HCEC 1CT (cell line): ENCODE measurements around the gene IQGAP3.
"Not testable (repeated sequence)": the region's sequence is repeated elsewhere in the genome, so short reads cannot be mapped to it uniquely, and the experiment has no call there.

Source experiments
- DNase-seq: peaks from one replicate; pipeline ENCODE4 v3.0.0-alpha.2; 2017

The IQGAP3 gene

DNA sequence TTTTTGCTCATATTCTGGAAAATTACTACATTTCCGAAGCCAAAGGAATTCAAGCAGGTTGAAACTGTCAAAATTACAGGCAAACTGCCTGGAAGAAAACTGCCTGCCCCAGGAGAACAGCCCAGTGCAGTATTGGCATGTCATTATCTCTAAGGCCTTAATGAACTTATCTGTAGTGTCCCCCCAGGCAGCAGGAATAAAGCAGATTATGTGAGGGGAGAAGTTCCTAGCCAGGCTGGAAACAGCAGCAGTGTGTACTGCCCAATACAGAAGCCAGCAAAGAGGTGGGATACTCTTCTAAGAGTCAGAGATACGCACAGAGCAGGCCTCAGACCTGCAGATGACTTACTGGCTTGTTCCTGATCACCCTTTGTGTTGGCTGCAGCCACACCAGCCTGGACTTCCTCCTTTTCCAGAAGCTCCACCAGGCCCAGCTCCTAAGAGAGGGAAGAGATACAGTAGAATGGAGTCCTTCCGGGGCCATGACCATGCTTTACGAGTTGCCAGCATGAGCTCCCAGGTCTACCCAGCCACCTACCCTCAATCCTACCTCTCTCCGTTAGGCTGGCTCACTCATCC is 11.7 kb downstream of the IQGAP3 start:
- no peak for DNase-seq

DNA sequence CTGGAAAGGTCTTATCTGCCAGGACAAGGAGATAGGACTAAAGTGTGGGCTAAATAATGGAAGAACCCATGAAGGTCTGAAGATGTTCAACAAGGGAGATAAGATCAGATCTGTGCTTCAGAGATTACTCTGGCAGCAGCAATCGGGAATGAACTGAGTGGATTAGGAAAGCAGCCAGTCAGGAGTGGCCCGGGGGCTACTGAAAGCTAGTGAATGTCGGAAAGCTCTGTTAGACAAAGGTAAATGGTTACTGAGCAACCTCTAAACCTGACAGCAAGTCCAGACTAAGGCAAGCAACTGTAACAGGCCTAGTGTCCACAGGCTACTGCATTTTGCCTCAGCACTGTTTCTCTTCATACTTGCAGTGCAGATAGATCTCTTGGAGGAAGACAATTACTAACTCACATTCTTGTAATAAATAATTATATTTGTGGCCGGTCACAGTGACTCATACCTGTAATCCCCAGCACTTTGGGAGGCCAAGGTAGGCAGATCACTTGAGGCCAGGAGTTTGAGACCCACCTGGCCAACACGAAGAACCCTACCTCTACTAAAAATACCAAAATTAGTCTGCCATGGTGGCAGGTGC is 12.5 kb downstream of the IQGAP3 start:
- DNase-seq: no peak

DNA sequence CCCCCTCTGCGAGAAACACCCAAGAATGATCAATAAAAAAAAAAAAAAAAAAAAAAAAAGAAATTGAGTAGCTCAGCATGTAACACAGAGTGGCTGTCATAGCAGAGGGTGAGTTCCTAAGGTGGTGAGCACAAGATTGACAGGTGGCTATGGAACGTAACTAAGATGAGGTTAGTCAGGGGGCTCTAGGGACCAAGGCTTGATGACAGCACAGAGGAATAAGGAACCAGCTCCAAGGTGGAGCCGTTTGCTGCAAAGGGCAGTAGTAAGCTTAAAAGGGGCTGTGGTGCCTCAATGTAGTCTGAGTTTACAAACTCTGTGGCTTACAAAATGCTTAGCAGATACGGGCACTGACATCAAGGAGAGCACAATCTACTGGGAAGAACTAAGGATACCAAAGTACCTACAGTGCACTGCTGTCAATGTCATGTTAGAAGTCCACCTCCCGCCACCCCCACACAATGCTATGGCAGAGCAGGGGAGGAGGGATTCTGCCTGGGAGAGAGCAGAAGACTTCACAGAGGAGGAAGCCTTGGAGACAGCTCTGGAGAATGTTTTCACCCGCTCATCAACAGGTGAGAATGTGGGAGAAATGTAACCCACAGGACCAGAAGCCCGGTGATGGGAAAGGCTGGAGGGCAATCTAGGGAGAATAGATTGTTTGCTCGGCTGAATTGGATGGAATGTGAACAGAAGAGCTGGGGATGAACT is 13.1 kb downstream of the IQGAP3 start:
- no peak for DNase-seq

DNA sequence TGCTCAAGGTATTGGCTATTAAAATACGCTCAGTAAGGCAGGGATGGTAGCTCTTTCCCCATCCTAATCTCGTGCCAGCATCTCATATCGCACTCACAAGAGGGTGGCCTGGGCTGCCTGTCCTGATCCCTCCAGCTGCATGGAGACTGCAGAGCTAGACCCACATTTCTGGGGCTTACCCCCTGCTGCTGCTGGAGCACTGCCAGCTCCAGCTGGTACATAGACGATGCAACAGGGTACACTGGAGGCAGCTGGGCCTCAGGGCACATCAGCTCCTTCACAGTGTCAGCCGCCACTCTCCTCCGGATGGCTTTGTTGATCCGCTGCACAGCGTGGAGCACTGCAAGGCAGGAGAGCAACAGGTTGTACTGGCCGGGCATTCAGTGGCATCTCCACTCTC is 16.0 kb downstream of the IQGAP3 start:
- no peak for DNase-seq

DNA sequence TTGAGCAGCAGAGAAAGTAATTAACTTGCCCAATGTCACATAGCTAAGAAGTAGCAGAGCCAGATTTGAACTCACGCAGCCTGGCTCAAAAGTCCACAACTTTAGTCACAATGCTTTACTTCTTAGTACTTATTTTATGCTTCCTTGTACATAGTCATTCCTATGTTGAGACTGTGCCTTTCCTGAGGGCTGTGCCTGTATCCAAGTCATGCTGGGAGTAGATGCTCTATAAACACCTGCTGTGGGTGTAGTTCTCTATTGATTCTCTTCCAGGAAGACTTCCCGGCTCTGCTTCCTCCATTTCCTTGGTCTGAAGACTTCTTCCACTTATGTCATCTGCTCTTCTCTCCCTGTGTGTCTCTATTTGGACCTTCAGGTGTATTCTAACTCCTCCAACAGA is 16.6 kb downstream of the IQGAP3 start:
- DNase-seq: no peak

DNA sequence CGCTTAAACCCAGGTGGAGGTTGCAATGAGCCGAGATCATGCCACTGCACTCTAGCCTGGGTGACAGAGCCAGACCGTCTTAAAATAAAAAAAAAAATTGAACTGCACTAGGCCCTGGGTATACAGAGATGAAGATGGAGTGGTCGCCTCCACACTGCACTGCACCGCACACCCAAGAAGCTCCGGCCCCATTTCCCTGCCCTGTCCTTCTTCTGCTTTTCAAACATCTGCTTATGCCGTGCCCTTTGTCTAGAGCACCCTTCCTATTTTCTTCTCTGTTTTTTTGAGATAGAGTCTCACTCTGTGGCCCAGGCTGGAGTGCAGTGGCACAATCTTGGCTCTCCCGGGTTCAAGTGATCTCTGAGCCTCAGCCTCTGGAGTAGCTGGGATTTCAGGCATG is 17.4 kb downstream of the IQGAP3 start:
- no peak for DNase-seq

DNA sequence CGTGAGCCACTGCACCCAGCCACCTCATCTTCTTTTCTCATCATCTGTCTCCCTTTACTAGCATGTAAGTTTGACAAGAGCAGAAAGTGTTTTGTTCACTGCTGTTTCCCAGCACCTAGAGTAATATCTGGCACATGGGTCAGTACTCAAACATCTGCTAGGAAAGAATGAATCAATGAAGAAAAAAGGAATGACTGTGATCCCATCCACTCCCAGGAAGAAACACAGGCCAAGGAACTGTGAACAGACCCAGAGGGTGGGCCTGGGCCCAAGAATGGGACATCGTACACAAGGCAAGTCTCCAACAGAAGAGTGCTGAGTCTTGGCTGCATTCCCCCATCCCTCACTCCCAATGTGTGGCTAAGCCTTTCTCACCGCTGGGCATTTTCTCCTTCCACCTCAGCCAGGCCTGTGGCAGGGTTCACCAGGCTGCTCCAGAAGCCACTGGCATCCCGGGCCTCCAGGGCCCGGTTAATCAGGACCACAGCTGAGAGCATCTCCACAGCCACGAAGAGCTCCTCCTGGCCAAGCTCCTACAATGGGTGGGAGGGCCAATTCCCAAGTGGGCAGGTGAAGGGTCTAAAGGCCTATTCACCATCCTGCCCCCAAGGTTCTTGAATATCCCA is 18.4 kb downstream of the IQGAP3 start:
- no peak for DNase-seq

DNA sequence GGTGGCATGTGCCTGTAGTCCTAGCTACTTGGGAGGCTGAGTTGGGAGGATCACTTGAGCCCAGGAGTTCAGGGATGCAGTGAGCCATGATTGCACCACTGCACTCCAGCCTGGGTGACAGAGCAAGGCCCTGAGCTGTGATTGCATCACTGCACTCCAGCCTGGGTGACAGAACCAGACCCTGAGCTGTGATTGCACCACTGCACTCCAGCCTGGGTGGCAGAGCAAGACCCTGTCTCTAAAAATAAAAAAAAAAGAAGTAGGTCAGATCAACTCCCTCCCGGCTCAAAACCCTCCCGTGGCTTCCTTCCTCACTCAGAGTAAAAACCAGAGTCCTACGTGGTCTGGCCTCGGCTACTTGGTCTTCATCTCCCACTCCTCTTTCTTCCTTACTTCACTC is 19.4 kb downstream of the IQGAP3 start:
- not testable (repeated sequence) for DNase-seq

DNA sequence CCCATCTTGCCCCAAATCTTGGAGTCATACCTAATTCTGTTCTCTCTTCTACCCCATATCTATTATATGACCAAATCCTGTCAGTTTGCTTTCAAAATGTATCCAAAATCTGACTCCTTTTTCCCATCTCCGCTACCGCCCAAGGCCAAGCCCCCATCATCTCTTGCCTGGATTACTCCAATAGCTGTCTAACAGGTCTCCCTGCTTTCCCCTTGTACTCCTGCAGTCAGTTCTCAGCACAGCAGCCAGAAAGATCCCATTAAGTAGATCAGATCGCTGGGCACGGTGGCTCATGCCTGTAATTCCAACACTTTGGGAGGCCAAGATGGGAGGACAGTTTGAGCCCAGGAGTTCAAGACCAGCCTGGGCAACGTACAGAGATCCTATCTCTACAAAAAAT is 19.8 kb downstream of the IQGAP3 start:
- no peak for DNase-seq

DNA sequence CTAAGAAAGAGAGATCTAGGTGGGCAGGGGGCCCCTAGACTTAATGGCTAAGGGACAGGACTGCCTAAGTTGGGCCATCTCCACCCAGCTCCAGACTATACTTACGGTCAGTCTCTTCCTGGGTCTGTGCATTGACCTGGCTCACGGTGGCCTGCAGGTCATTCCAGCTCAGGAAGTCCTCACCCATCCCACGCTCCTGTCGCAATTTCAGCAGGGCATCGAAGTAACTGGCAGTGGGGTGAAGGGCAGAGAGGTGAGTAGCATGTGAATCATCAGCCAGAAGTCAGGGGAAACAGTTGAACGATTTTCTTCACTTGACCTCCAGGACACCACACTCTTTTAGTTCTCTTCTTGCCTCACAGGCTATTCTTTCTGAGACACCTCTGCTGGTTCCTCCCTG is 20.5 kb downstream of the IQGAP3 start:
- DNase-seq: peak; percentile 74

DNA sequence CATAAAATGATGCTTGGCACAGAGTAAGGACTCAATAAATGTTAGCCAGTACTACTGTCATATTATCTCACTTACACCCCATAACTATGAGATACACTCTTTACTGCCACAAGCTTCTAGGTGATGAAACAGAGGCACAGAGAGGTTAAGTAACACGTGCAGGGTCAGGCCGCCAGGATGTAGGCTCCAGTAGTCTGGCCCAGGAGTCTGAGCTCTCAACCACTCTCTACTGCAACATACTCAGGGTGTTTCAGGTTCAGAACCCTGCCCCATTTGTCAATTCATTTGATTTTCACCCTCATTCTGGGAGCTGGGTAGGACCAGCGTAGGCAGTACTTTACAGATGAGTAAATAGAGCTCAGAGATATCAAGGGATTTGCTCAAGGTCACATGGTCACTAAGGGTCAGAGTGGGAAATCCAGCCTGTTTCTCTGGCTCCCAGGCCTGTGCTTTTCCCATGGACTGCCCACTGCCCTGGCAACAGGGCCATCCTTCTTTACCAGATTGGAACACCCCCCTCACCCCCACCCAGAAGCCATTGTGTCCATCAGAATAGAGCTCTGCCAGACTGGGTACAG is 21.2 kb downstream of the IQGAP3 start:
- DNase-seq: no peak

DNA sequence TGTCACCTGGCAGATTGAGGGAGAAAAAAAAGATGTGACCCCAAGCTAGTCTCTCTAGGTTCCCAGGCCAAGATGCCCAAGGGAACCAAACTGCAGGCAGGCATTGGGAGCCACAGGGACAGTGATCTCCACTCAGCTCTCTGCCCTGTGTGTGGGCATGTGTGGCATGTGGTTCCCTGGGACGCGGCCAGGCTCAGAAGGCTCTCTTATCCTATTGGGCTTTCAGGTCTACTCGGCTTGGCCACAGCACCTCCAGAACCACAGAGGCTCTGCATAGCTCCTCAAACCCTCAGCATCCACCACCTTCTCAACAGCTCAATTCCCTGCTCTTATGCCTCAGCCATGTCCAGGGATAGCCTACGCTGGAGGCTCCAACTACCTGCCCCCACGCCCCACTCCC is 22.0 kb downstream of the IQGAP3 start:
- no peak for DNase-seq

DNA sequence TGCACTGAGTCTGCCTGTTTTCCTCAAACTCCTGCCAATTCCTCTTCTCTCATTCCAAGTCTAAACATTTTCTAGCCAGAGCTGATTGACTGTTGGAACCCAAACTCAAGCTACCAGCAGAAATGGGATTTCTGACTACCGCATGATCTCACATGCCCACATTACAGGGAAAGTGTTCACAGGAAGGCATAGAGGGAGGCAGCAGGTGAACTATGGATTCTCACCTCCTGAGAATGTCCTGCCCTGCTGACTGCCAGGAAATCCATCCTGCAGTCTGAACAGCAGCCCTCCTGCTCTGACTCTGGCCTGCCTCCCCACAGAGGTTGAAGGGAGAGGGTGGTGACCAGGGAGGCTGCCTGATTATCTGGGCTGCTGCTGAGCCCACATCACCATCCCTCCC is 22.5 kb downstream of the IQGAP3 start:
- no peak for DNase-seq

DNA sequence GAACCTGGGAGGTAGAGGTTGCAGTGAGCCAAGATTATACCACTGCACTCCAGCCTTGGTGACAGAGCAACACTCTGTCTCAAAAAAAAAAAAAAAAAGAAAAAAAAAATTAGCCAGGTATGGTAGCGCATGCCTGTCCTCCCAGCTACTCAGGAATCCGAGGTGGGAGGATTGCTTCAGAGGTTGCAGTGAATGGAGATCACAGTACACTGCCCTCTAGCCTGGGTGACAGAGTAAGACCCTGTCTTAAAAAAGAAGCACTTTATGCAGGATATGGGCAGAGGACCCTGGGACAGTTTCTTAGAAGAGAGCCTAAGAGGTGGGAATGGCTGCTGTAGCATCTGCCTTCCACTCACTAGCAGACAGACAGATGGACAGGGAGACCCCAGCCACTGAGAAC is 23.0 kb downstream of the IQGAP3 start:
- DNase-seq: no peak

DNA sequence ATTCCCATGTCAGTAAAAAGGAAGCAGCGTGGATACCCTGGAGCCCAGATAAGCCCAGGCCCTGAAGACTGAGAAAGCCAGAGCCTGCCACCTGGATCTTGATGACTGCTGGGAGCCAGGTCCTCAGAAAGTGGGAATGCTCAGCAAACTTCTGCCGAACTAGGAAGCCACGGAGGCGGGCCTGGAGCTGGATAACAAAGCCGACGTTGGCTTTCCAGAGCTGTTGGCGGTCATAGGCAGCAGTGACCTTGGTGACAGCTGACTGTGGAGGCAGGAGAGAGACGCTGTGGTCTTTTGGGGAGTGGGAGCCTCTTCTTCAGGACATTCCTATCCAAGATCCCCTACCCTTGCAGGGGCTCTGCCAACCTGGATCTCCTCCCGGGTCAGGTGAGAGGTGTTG is 24.4 kb downstream of the IQGAP3 start:
- DNase-seq: no peak

DNA sequence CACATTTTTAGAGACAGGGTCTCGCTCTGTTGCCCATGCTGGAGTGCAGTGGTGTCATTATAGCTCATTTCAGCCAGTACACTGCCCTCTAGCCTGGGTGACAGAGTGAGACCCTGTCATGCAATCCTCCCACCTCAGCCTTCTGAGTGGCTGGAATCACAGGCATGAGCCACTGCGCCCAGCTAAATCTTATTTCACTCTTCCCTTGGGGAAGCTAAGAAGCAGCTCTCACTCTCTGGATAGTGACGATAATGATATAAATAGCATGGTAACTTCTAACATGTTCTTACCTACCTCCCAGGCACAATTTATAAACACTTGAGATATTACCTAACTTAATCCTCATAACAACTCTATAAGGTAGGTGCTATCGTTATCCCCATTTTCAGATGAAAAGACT is 24.9 kb downstream of the IQGAP3 start:
- no peak for DNase-seq

DNA sequence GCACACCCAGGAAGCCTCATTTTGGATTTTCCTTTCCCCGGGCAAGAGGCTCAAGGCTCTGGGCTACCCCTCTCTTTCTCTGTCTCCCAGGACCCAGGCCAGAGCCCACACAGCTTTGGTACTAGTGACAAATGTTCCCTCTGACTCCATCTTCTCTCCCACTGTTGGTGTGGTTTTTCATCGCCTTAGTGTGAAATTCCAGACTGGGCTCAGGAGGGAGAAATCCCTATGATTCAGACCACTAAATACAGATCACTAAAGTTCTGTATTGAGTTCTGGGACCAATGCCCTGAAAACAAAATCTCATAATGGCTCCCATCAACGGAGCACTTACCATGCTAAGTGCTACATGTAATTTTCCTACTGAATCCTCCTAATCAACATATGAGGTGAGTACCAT is 26.1 kb downstream of the IQGAP3 start:
- no peak for DNase-seq

DNA sequence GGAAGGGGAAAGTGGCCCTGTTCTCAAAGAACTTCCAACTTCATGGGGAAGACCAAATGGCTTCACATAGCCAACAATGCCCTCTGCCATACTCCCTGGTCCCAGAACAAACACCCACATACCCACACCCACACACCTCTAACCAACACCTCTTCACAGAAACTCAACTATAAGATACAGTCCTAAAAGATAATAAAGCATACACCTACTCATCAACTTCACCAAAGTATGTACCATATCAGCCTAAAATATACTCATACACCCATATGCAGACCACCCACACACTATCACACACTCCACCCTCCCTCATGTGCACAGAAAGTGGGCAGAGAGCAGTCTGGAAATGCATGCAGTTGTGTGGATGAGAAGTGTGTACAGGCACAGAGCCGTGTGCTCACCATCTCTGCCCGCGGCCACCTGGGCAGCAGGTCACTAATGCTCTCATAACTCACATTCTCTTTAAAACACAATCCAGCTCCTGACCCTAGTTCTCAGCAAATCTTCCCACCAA is 27.7 kb downstream of the IQGAP3 start:
- no peak for DNase-seq

DNA sequence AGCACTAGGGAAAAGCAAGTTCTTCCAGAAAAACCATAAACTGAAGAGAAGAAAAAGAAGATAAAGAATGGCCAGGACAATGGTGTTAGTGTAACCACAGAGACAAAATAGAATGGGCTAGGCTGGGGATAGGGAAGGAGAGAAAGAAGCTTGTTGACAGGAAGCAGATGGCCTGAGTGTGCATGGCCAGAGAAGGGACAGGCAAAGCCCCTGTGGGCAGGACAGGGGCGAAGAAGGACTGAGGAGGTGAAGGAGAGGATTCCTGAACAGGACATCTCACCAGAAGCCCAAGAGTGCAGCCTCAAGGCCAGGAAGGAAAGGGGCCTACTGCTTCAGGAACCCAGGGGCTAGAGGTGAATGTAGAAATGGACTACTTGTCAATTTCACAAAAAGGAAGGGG is 29.3 kb downstream of the IQGAP3 start:
- no peak for DNase-seq

DNA sequence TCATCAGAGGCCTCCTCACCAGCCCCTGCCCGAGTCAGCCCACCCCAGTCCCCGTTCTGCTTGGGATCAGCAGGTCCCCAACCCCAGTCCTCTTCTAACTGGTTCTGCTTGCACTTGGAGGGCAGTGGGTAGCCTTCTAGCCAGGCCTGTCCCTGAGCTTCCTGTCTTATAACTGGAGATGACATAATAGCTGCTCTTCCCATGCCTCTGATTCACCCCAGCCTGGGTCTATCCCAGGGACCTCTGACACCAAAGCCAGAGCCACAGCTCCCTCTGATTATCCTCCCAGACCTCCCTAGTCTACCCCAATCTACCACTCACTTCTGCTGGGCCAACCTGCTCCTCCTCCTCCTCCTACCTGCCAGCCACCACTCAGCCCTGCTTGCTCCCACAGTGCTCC is 31.4 kb downstream of the IQGAP3 start:
- peak; percentile 15 for DNase-seq

DNA sequence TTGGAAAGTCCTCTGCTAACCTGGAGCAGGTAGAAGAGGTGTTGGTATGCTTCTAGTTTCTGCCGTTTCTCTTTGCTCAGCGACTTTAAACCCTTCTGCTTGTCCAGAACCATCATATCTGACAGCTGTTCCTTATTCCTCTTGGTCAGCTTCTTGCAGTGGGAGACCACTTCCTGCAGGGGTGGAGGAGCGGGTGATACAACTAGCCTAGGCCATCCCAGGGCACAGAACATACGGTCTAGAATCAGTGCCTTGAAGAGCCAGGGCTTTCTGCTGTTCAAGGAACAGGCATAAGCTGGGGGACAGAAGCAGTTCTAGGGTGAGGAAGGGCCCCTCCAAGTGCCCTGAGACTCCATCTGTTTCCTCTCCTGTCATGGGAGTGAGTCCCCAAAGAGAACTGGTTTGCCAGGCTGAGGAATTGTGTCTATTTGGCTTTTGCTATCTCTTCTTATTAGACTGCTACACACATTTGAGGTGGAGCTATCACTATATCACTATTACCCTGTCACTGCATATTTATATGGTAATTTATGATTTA is 32.5 kb downstream of the IQGAP3 start:
- no peak for DNase-seq

DNA sequence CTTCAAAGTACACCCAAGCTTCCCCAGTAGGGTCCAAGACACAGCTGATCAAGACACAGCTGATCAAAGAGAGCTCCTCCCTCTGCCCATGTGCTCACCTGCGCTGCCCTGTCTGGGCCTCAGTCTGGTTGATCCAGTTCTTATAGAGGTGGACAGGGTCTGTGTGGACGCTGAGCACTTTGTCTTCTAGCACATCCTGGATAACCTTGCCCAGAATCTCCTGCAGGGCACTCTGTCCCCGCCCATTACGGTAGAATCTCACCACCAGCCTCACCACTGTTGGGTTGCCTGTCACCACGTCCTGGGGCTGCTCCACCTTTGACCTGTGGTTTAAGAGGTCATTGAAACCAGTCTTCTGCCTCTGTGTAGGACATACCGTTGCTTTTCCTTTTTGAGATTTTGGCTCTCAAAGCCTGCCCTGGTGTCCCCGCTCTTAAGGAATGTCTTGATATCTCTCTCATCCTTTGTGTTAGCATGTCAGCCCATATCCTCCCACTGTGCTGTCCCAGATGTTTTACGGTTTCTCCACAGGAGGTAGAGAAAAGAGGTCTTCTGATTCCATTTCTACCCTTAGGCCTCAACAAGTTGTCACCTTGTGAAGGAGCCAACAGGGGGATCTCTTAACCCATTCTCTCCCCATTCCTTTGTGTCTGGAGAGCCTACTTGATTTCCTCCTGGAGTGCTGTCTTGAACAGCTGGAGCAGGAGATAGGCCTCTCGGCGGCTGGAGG is 33.5 kb downstream of the IQGAP3 start:
- no peak for DNase-seq

DNA sequence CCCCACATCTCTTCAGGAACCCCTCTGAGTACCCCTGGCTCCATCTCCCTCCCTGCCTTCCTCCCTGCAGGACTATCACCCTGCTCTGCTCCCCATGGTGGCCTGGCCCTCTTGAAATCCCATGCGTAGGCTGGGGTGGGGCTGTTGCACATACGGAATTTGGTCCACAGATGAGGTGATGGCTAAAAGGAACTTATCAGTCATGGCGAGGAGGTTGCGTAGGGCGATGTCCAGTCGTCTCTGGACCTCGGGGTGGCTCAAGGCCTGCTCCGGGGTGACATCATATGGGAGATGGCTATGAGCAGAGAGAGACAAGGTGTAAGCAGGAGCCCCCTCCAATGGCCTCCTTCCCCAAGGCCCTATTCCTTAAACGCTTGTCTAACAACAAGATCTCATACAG is 35.3 kb downstream of the IQGAP3 start:
- DNase-seq: no peak
